Measurements from ENCODE around the gene NTRK2.

Gene NTRK2

GRCh38 chr9:84785792-84786547, 116.4 kb downstream of the NTRK2 start:
- DNase-seq = no peak

- no peak for DNase-seq
These were observed 119.4 kb downstream of the NTRK2 start for GRCh38 chr9:84788803-84789462.

GRCh38 chr9:84789463-84789830, 119.9 kb downstream of the NTRK2 start:
- no peak for DNase-seq

GRCh38 chr9:84791643-84792042, 122.1 kb downstream of the NTRK2 start:
- no peak for DNase-seq

- no peak for DNase-seq
These were observed 123.7 kb downstream of the NTRK2 start for GRCh38 chr9:84793251-84793650.

GRCh38 chr9:84794981-84795637, 125.6 kb downstream of the NTRK2 start:
- DNase-seq = no peak

- DNase-seq = no peak
These were observed 126.9 kb downstream of the NTRK2 start for GRCh38 chr9:84796404-84796803.

- DNase-seq = no peak
These were observed 129.7 kb downstream of the NTRK2 start for GRCh38 chr9:84799251-84799650.

GRCh38 chr9:84804951-84805694, 135.6 kb downstream of the NTRK2 start:
- DNase-seq = no peak

- DNase-seq = no peak
These were observed 137.9 kb downstream of the NTRK2 start for GRCh38 chr9:84807431-84807830.

- no peak for DNase-seq
These were observed 138.4 kb downstream of the NTRK2 start for GRCh38 chr9:84807870-84808390.

GRCh38 chr9:84808416-84808815, 138.9 kb downstream of the NTRK2 start:
- DNase-seq = no peak

GRCh38 chr9:84811072-84811750, 141.7 kb downstream of the NTRK2 start:
- DNase-seq = no peak

- DNase-seq = no peak
These were observed 142.2 kb downstream of the NTRK2 start for GRCh38 chr9:84811751-84812074.

- DNase-seq = no peak
These were observed 142.8 kb downstream of the NTRK2 start for GRCh38 chr9:84812355-84812754.

GRCh38 chr9:84812847-84813246, 143.3 kb downstream of the NTRK2 start:
- no peak for DNase-seq

GRCh38 chr9:84815554-84815953, 146.0 kb downstream of the NTRK2 start:
- no peak for DNase-seq

- DNase-seq = no peak
These were observed 147.5 kb downstream of the NTRK2 start for GRCh38 chr9:84817038-84817437.

GRCh38 chr9:84818791-84819190, 149.3 kb downstream of the NTRK2 start:
- no peak for DNase-seq

GRCh38 chr9:84819491-84819991, 150.0 kb downstream of the NTRK2 start:
- no peak for DNase-seq

GRCh38 chr9:84821431-84821830, 151.9 kb downstream of the NTRK2 start:
- DNase-seq = no peak

- no peak for DNase-seq
These were observed 153.2 kb downstream of the NTRK2 start for GRCh38 chr9:84822589-84823233.
